Heart left ventricle (tissue), 16 donors: ENCODE measurements around the gene KLF2. TPM values are rescaled to one million over a fixed set of nuclear protein-coding genes. Genes with fewer than 3 reads are reported as not detected.

ENCODE experiments used
- ATAC-seq, 4 donors: fragments of 200-7000 bp; cut with Tn5 transposase; one replicate each; pipeline ENCODE4 v1.9.1; 2020 to 2022; ENCODE audit warnings: moderate library complexity in 4 of 4, mild to moderate bottlenecking in 3 of 4, moderate number of reproducible peaks in 1 of 4
- DNase-seq, 5 donors: peaks; one replicate each; pipeline ENCODE4 v3.0.0-alpha.2; 2020
- H3K27ac ChIP-seq, 12 donors: fragments of 200-600 bp; sonication (generic) in 4 of 12; one replicate each; pipeline versions ENCODE4 v1.5.0 to v1.8.0; 2016 to 2022; ENCODE audit warnings: mild to moderate bottlenecking in 2 of 12
- H3K27me3 ChIP-seq, 9 donors: fragments of 200-600 bp; sonication (generic) in 2 of 9; one replicate each; pipeline versions ENCODE4 v1.5.1 to v1.8.0; 2016 to 2022; ENCODE audit warnings: mild to moderate bottlenecking in 3 of 9
- H3K36me3 ChIP-seq, 9 donors: fragments of 200-600 bp; sonication (generic) in 2 of 9; one replicate each; pipeline versions ENCODE4 v1.5.0 to v1.8.0; 2018 to 2022; ENCODE audit warnings: mild to moderate bottlenecking in 2 of 9
- H3K4me1 ChIP-seq, 12 donors: fragments of 200-600 bp; sonication (generic) in 4 of 12; one replicate each; pipeline versions ENCODE4 v1.5.0 to v1.8.0; 2016 to 2022; ENCODE audit warnings: mild to moderate bottlenecking in 3 of 12
- H3K4me3 ChIP-seq, 12 donors: fragments of 200-600 bp; sonication (generic) in 4 of 12; one replicate each; pipeline versions ENCODE4 v1.5.0 to v1.8.0; 2017 to 2022; ENCODE audit warnings: mild to moderate bottlenecking in 9 of 12, moderate library complexity in 4 of 12
- H3K9me3 ChIP-seq, 12 donors: fragments of 200-600 bp; sonication (generic) in 4 of 12; one replicate each; pipeline versions ENCODE4 v1.5.0 to v1.8.0; 2016 to 2022; ENCODE audit warnings: mild to moderate bottlenecking in 1 of 12
- CTCF ChIP-seq, 12 donors: fragments of 200-600 bp; sonication (generic) in 4 of 12; IDR thresholded peaks; one replicate each; pipeline versions ENCODE4 v1.5.0 to v1.8.0; 2018 to 2022; ENCODE audit warnings: antibody characterized with exemption in 12 of 12, mild to moderate bottlenecking in 5 of 12
- POLR2A ChIP-seq, 2 donors: fragments of 450-650 bp; IDR thresholded peaks; one replicate each; pipeline ENCODE4 v1.6.1; 2017; ENCODE audit warnings: antibody characterized with exemption in 2 of 2, mild to moderate bottlenecking in 2 of 2, moderate library complexity in 2 of 2
- WGBS, 4 donors: extraction: QIAGEN DNeasy Blood & Tissue Kit in 2 of 4; methylation state at CpG; one replicate each; pipeline versions ENCODE4 v1.1.5 to v1.1.7; 2013 to 2018; 5-methylcytosine and 5-hydroxymethylcytosine counted together
- intact Hi-C, 10 donors: fragments of 100-400 bp; cut with DNase I; formaldehyde crosslinking; loops; one replicate each; pipeline versions ENCODE4 v1.11.1 to v1.14.2; 2022
- long read RNA-seq, 3 donors: library from polyadenylated mRNA; unstranded; transcript quantifications; one replicate each; pipeline ENCODE4 v2.0.0, GENCODE V29; 2020 to 2021
- polyA plus RNA-seq, 2 donors: library from polyadenylated mRNA; stranded (reverse); fragments of 200-250 nt; gene quantifications; one replicate each; pipeline ENCODE4 v1.2.3, GENCODE V29; 2013
- total RNA-seq, 9 donors: library from RNA; depleted of rRNA in 2 of 9; stranded (reverse); fragments of >200 nt in 2 of 9; fragmentation: NEBNext Ultra II Directional in 3 of 9; extraction: Animal tissue kit (Norgen Biotek cat#: 25700) in 3 of 9; gene quantifications; one replicate each; pipeline versions ENCODE4 v1.1.0 to v1.2.4, GENCODE V29; 2016 to 2023
- donor health status: ischemic (EF 13 %, LVEDD 7.1; RV severe dilation, severe dysfunction).
- donor health status: healthy with polysubstance abuse.
- donor health status: DM: no; HTN: yes; CAD: no.
- donor health status: DM: no; HTN: no; CAD: no.
- donor health status: ischemic (EF 25% LVEDD 6.9; RV normal size, moderate dysfunction).
- donor health status: ischemic (EF 25% LVEDD 5.7; RV mildly dilated, moderate dysfunction).
- donor health status: healthy.
- donor health status: DM: yes; HTN: yes; CAD: no.
- donor health status: ischemic (EF 35%, LVEDD 5.7; RV mildly dilated, moderate dysfunction).
- donor health status: nonischemic (EF 11% LVEDD 7.7; RV severe dilation, severe dysfunction).
- donor health status: DM: yes; HTN: yes; CAD: no.
- donor health status: PGD.
- donor health status: ischemic (EF 29% LVEDD 5.4; RV normal size, mild dysfunction).
- donor health status: nonischemic (EF 23%, LVEDD 6.1; RV moderate dilation, normal function).

The KLF2 gene
- 10 to 100 TPM; 28.0 to 87.2 (median 45.0) TPM for total RNA-seq
- 10 to 100 TPM; 14.4 to 24.2 TPM for polyA plus RNA-seq
- long read RNA-seq, donor 1, transcript KLF2-201 (3 exons, 2,018 nt): major isoform, 38 of 103 reads
- long read RNA-seq, donor 1, partial matches to known transcripts: 54 of 103 reads
- long read RNA-seq, donor 1, other reads (novel, unspliced or antisense): 11 of 103 reads
- long read RNA-seq, donor 2, partial matches to known transcripts: 4 of 4 reads
- long read RNA-seq, donor 2, other reads (novel, unspliced or antisense): 0 of 4 reads
- long read RNA-seq, donor 3, transcript KLF2-201 (3 exons, 2,018 nt): major isoform, 9 of 43 reads
- long read RNA-seq, donor 3, partial matches to known transcripts: 34 of 43 reads
- long read RNA-seq, donor 3, other reads (novel, unspliced or antisense): 0 of 43 reads

GRCh38 chr19:16324384-16325160, at the start of gene KLF2:
Gene KLF2, plus strand, starts transcription at chr19:16324826. Its CDS starts 98 bp downstream, at chr19:16324924.
- H3K27me3 ChIP-seq: no peaks in the 10 kb centered on the region
- ATAC-seq (peak; percentile 71 to 92 (median 82)), DNase-seq (peak; percentile 96 to 97 (median 97))
- WGBS, 4 donors: 0 to 1% (median 1%) methylated on average over 36 to 105 of the region's 105 CpGs; no CpG with 5 or more reads in 1 of the 4 donors
- H3K4me3 ChIP-seq: peak within 1 kb of the TSS; percentile 64 to 99 (median 83)
- H3K36me3 ChIP-seq: peaks cover 7 to 36% (median 29%) of the 10 kb centered on the region in 9 donors
- intact Hi-C loops: loop anchor here in 9 of 10 donors (1.0 to 5.0 kb wide), 9 partner anchors 37 to 77 kb away; no protein-coding TSS in a partner anchor
- peak within 1 kb of the TSS; percentile 92 to 99 (median 98) for H3K27ac ChIP-seq
- peaks cover 0 to 44% (median 25%) of the 10 kb centered on the region in 12 donors for H3K4me1 ChIP-seq
- no peaks in the 10 kb centered on the region for H3K9me3 ChIP-seq
- TF ChIP-seq CTCF (IDR thresholded peaks at IDR 0.05) (no peak), POLR2A (IDR thresholded peaks at IDR 0.05) (peak; percentile 85 to 98)

GRCh38 chr19:16280306-16280705, 44.3 kb upstream of the KLF2 start:
- Histone ChIP-seq H3K4me3 (no peak overlapping the region), H3K4me1 (peaks cover 6 to 60% (median 28%) of the 10 kb centered on the region in 12 donors), H3K9me3 (no peaks in the 10 kb centered on the region), H3K36me3 (no peaks in the 10 kb centered on the region), H3K27ac (no peak overlapping the region), H3K27me3 (no peaks in the 10 kb centered on the region)
- intact Hi-C loops: loop anchor here in 2 of 10 donors (5.0 kb wide), 1 partner anchor 42 kb away; the partner anchor contains the start of gene KLF2 (in 2 of the 2)
- TF ChIP-seq POLR2A (IDR thresholded peaks at IDR 0.05) (no peak), CTCF (IDR thresholded peaks at IDR 0.05) (no peak)
- DNase-seq (no peak), ATAC-seq (no peak)
- WGBS, 4 donors: 89 to 92% (median 92%) methylated on average over 4 of the region's 4 CpGs

- WGBS, 4 donors: 95 to 97% (median 95%) methylated on average over 5 of the region's 5 CpGs
- peaks cover 6 to 74% (median 41%) of the 10 kb centered on the region in 12 donors for H3K4me1 ChIP-seq
- intact Hi-C loops: loop anchor here in 3 of 10 donors (2.0 to 5.0 kb wide), 2 partner anchors 41 to 43 kb away; partner anchors contain the start of gene KLF2 (in 3 of the 3)
- H3K4me3 ChIP-seq: no peak overlapping the region
- ATAC-seq: no peak
- no peaks in the 10 kb centered on the region for H3K27me3 ChIP-seq
- H3K36me3 ChIP-seq: no peaks in the 10 kb centered on the region
- peak overlapping the region in 9 of 12 donors; percentile 92 to 99 (median 97) for H3K27ac ChIP-seq
- TF ChIP-seq POLR2A (IDR thresholded peaks at IDR 0.05) (no peak), CTCF (IDR thresholded peaks at IDR 0.05) (no peak)
- no peak for DNase-seq
- no peaks in the 10 kb centered on the region for H3K9me3 ChIP-seq
Measured at GRCh38 chr19:16281743-16282142, 42.9 kb upstream of the KLF2 start.
